Esophagus muscularis mucosa (tissue), 4 donors: Measurements from ENCODE around the gene CCDC51. TPM values are rescaled to one million over a fixed set of nuclear protein-coding genes. Genes with fewer than 3 reads are reported as not detected.

Experiments
- DNase-seq: peaks from one replicate; pipeline ENCODE4 v3.0.0-alpha.2; 2017; ENCODE audit errors: extremely low spot score
- H3K27ac ChIP-seq, 4 donors: fragments of 200-600 bp; sonication (generic); replicated peaks in 1 of 4; 1 replicate in 3 of 4; 2 replicates in 1 of 4; pipeline ENCODE4 v1.5.1; 2016 to 2019; ENCODE audit warnings: mild to moderate bottlenecking in 1 of 4
- H3K27me3 ChIP-seq, 4 donors: fragments of 200-600 bp; sonication (generic); one replicate each; pipeline versions ENCODE4 v1.5.1 to v1.6.0; 2016 to 2019
- H3K36me3 ChIP-seq, 4 donors: fragments of 200-600 bp; sonication (generic); one replicate each; pipeline ENCODE4 v1.5.1; 2016 to 2019
- H3K4me1 ChIP-seq, 4 donors: fragments of 200-600 bp; sonication (generic); one replicate each; pipeline ENCODE4 v1.5.1; 2016 to 2019
- H3K4me3 ChIP-seq, 4 donors: fragments of 200-600 bp; sonication (generic); 1 replicate in 2 of 4; 2 replicates in 2 of 4; pipeline ENCODE4 v1.5.1; 2016 to 2019; ENCODE audit warnings: mild to moderate bottlenecking in 4 of 4, moderate library complexity in 1 of 4
- H3K9me3 ChIP-seq, 4 donors: fragments of 200-600 bp; sonication (generic); 1 replicate in 3 of 4; 2 replicates in 1 of 4; pipeline ENCODE4 v1.5.1; 2016 to 2019
- EP300 ChIP-seq: sonication (generic); formaldehyde crosslinking; IDR thresholded peaks from one replicate; pipeline ENCODE4 v1.6.1; 2017; ENCODE audit warnings: antibody characterized with exemption
- POLR2A ChIP-seq: fragments of 450-650 bp; IDR thresholded peaks from one replicate; pipeline ENCODE4 v1.6.1; 2017; ENCODE audit warnings: antibody characterized with exemption, moderate library complexity, mild to moderate bottlenecking, low read depth
- POLR2AphosphoS5 ChIP-seq, 2 donors: sonication (generic); formaldehyde crosslinking; IDR thresholded peaks; one replicate each; pipeline ENCODE4 v1.6.1; 2017; ENCODE audit warnings: antibody characterized with exemption in 2 of 2
- WGBS: methylation state at CpG from one replicate; pipeline ENCODE4 v1.1.5; 2018; 5-methylcytosine and 5-hydroxymethylcytosine counted together
- intact Hi-C: fragments of 100-400 bp; cut with DNase I; formaldehyde crosslinking; loops from one replicate; pipeline ENCODE4 v1.15.1; 2023
- total RNA-seq, 4 donors: library from RNA; depleted of rRNA; stranded (reverse); fragments of >200 nt; gene quantifications; one replicate each; pipeline versions ENCODE4 v1.1.0 to v1.2.1, GENCODE V29; 2016
- TF ChIP-seq, protein P1 (sequence below), 3 experiments: fragments of 200-600 bp in 2 of 3; fragments of 450-650 bp in 1 of 3; sonication (generic) in 2 of 3; IDR thresholded peaks; one replicate each; pipeline ENCODE4 v1.5.1; 2017 to 2019; ENCODE audit warnings: antibody characterized with exemption in 3 of 3, mild to moderate bottlenecking in 2 of 3, moderate library complexity in 1 of 3

CCDC51 gene
- total RNA-seq, 4 donors from 2014 or later: 15.6 to 26.6 (median 23.0) TPM

DNA sequence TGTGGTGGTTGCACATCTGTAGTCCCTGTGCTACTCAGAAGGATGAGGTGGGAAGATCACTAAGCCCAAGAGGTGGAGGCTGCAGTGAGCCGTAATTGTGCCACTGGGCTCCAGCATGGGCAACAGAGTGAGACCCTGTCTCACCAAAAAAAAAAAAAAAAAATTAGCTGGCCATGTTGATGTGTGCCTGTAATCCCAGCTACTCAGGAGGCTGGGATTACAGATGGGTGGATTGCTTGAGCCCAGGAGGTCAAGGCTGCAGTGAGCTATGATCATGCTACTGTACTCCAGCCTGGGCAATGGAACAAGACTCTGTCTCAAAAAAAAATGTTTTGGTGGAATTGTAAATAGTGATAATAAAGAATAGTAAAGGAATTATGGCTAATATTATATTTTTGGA lies 16.5 kb upstream of the CCDC51 start:
- DNase-seq: no peak
- Histone ChIP-seq H3K36me3 (peaks cover 42 to 98% (median 87%) of the 10 kb centered on the region in 4 donors), H3K27ac (no peak overlapping the region), H3K4me3 (no peak overlapping the region), H3K27me3 (no peaks in the 10 kb centered on the region), H3K9me3 (no peaks in the 10 kb centered on the region), H3K4me1 (no peaks in the 10 kb centered on the region)
- intact Hi-C loops: no loop called here
- WGBS: 100% methylated on average over 1 of the region's 1 CpG
- TF ChIP-seq, protein P1, sequence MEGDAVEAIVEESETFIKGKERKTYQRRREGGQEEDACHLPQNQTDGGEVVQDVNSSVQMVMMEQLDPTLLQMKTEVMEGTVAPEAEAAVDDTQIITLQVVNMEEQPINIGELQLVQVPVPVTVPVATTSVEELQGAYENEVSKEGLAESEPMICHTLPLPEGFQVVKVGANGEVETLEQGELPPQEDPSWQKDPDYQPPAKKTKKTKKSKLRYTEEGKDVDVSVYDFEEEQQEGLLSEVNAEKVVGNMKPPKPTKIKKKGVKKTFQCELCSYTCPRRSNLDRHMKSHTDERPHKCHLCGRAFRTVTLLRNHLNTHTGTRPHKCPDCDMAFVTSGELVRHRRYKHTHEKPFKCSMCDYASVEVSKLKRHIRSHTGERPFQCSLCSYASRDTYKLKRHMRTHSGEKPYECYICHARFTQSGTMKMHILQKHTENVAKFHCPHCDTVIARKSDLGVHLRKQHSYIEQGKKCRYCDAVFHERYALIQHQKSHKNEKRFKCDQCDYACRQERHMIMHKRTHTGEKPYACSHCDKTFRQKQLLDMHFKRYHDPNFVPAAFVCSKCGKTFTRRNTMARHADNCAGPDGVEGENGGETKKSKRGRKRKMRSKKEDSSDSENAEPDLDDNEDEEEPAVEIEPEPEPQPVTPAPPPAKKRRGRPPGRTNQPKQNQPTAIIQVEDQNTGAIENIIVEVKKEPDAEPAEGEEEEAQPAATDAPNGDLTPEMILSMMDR (IDR thresholded peaks at IDR 0.05): no peak
- no peak for TF ChIP-seq POLR2A
- no peak for TF ChIP-seq EP300
- TF ChIP-seq POLR2AphosphoS5 (IDR thresholded peaks at IDR 0.05): no peak

DNA sequence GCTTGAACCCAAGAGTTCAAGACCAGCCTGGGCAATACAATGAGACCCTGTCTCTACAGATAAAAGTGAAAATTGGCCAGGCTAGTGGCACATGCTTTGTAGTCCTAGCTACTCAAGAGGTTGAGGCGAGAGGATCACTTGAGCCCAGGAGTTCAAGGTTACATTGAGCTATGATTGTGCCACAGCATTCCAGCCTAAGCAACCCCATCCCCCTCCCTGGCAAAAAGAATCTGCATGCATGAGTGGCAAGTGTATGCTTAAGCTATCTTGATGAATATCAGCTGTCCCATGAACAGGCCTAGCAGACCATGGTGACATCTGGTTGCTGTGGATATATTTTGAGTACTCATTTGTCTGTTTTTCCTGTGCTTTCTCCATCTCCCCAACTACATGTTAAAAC lies 11.4 kb upstream of the CCDC51 start:
- intact Hi-C loops: no loop called here

DNA sequence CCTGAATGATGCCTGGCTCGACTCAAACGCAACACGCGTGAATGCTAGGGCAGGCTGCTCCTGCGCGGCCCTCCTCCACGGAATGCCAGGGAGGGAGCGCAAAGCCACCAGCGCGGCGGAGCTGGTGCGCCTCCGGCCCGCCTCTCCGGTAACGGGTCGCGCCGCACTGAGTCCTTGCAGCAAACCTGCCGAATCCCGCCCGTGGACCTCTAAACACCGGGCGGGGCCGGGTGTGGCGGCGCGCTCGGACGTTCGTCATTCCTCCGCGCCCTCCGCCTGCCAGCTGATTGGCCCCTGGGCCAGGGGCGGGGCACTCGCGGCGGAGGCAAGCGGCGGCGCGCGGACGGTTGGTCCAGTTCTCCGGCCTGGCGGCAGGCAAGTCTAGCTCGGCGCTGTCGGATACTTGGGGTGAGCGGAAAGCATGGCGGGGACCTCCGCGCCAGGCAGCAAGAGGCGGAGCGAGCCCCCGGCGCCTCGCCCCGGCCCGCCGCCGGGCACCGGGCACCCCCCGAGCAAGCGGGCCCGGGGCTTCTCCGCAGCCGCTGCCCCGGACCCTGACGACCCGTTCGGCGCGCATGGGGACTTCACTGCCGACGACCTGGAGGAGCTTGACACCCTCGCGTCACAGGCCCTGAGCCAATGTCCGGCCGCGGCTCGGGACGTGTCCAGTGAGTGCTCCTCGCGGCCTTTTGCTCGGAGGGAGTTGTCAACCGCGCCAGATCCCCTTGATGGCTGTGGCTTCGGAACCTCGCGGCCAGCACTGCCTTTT lies 6.7 kb upstream of the CCDC51 start, which contains the start of gene ATRIP:
Gene ATRIP (plus strand): TSS at position 313 of the 769 bp plus-strand sequence. CDS start 109 bp downstream, at position 422.
- DNase-seq: no peak
- Histone ChIP-seq H3K9me3 (no peaks in the 10 kb centered on the region), H3K27ac (peak within 1 kb of the TSS; percentile 88 to 98 (median 94)), H3K4me3 (peak within 1 kb of the TSS; percentile 76 to 91 (median 86)), H3K27me3 (no peaks in the 10 kb centered on the region), H3K4me1 (peaks cover 21 to 40% (median 33%) of the 10 kb centered on the region in 4 donors), H3K36me3 (peaks cover 14 to 39% (median 35%) of the 10 kb centered on the region in 4 donors)
- TF ChIP-seq POLR2AphosphoS5 (IDR thresholded peaks at IDR 0.05): peak; percentile 98
- TF ChIP-seq POLR2A: peak; percentile 76
- TF ChIP-seq EP300: no peak
- TF ChIP-seq, protein P1 (IDR thresholded peaks at IDR 0.05): peak in 1 of 3 experiments; percentile 10
- WGBS: 0% methylated on average over 18 of the region's 91 CpGs
- intact Hi-C loops: loop anchor here (10.0 kb wide), 1 partner anchor 58 kb away; the partner anchor contains the start of gene SHISA5

More for the DNA sequence above, 11.4 kb upstream of the CCDC51 start:
- Histone ChIP-seq H3K27ac (no peak overlapping the region), H3K27me3 (no peaks in the 10 kb centered on the region), H3K9me3 (no peaks in the 10 kb centered on the region), H3K36me3 (peaks cover 11 to 62% (median 49%) of the 10 kb centered on the region in 4 donors), H3K4me3 (no peak overlapping the region), H3K4me1 (peaks cover 8 to 21% (median 14%) of the 10 kb centered on the region in 4 donors)
- DNase-seq: no peak
- 94% methylated on average over 1 of the region's 1 CpG for WGBS
- TF ChIP-seq POLR2A (no peak), POLR2AphosphoS5 (IDR thresholded peaks at IDR 0.05) (no peak), EP300 (no peak)
- TF ChIP-seq, protein P1 (IDR thresholded peaks at IDR 0.05): no peak

DNA sequence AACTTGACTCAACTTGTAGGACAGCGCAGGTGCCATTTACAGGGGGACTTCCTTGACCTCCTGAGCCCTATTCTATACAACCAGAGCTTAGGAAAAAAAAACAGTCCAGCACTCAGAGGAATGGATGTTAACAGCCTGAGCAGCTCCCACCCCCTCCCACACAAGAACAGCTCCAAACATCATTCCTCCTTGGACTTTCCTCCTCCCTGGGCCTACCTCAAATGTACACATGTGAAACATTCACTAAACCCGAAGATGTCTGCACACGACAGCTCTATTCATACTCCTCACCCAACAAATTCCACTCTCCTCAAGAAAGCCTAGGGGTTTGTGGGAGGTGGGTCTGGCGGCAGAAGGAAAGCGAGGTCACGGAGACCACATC lies 6.1 kb upstream of the CCDC51 start:
- no peak for TF ChIP-seq EP300
- TF ChIP-seq, protein P1 (IDR thresholded peaks at IDR 0.05): no peak
- no peak for TF ChIP-seq POLR2A
- TF ChIP-seq POLR2AphosphoS5 (IDR thresholded peaks at IDR 0.05): no peak
- H3K9me3 ChIP-seq: no peaks in the 10 kb centered on the region

More for the DNA sequence above, 6.1 kb upstream of the CCDC51 start:
- H3K4me3 ChIP-seq: peak overlapping the region; percentile 76 to 91 (median 86)
- peaks cover 27 to 46% (median 39%) of the 10 kb centered on the region in 4 donors for H3K4me1 ChIP-seq
- no peak for DNase-seq
- WGBS: 18% methylated on average over 6 of the region's 6 CpGs
- H3K27ac ChIP-seq: peak overlapping the region; percentile 88 to 98 (median 94)
- intact Hi-C loops: loop anchor here (10.0 kb wide), 1 partner anchor 59 kb away; the partner anchor contains the start of gene SHISA5
- H3K27me3 ChIP-seq: no peaks in the 10 kb centered on the region
- peaks cover 15 to 39% (median 32%) of the 10 kb centered on the region in 4 donors for H3K36me3 ChIP-seq
